GM08714 (cell line): ENCODE measurements around the gene NDST1.

Experiments used
- H3K4me3 ChIP-seq: fragments of 200-500 bp; sonication (Bioruptor generic); 2 replicates; pipeline ENCODE4 v1.5.1; 2014; ENCODE audit warnings: mild to moderate bottlenecking, low read length, inconsistent platforms
- ZNF274 ChIP-seq: IDR thresholded peaks from 2 replicates; pipeline ENCODE4 v1.6.1; 2012; ENCODE audit warnings: mild to moderate bottlenecking, low read depth, low read length

The NDST1 gene

DNA sequence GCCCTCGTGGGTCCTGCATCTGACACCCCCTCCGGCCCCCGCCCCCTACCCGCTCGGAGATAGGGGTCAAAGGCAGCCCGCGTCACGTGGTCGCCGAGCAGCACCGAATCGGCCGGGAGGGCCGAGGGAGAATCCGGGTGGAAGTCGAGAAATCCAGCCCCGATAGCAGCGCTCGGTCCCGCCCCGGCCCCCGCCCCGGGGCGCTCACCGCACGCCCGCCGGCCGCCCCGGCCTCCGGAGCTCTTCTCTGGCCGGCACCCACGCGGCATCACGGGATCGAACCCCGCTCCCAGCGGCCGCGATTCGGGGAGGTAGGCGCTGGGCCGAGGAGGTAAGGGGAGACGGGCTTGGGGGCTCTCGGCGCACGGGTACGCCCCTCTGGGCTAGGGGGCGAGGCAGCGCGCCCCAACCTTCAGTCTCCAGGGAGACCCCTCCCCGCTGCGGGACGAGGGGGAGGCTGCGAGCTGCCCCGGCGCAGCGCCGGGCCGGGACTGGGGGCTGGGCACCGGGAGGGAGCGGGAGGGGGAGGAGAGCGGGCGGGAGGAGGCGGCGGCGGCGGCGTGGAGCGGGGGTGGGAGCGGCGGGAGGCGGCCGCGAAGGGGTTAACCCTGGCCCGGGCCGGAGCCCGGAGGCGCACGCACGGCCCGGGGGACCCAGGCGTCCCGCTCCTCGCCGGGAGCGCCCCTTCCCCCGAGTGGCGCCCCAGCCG, 22.1 kb upstream of the NDST1 start:
- peak overlapping the region; percentile 72 for H3K4me3 ChIP-seq
- no peak for TF ChIP-seq ZNF274

DNA sequence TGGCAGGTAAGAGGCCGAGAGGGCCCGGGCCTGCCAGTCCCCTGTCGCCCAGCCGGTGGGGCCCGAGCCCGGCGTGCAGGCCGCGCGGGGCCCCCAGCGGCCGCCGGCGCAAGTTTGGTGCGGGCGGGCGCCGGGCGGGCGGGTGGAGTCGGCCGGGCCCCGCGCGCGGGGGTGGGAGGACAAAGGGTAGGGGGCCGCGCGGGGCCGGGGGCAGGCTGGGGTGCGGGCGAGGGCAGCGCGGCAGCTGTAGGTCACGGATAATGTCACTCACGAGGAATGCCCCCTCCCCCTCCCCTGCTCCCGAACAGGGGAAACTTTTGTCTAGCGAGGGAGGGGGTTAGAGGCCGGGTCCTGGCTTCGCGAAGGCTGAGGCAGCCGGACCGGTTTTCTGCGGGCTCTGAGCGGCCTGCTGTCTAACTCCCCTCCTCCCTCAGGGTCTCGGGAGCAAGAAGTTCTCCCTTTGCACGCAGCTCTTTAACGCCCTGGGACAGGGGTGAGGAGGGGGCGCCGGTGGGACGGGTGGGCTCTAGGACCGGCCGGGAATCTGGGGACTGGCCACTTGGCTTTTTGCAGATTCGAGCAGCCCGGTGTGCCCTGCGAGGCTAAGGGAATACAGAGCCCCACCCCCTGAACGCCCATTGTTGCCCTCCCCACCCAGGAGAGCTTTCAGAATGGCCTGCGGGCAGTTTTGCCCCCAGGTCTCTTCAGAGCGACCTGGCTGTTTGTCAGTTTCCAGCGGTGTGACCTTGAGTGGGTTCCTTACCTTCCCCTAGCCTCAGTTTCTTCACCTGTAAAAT, 21.3 kb upstream of the NDST1 start:
- peak overlapping the region; percentile 72 for H3K4me3 ChIP-seq
- no peak for TF ChIP-seq ZNF274

- no peak for TF ChIP-seq ZNF274
- H3K4me3 ChIP-seq, result peak overlapping the region; percentile 72; the same call in 1 of the 2 replicates
Observed at GRCh38 chr5:150487199-150488061, 20.5 kb upstream of the NDST1 start.

- no peak for TF ChIP-seq ZNF274
- no peak overlapping the region for H3K4me3 ChIP-seq
Observed at GRCh38 chr5:150488519-150489359, 19.2 kb upstream of the NDST1 start.

DNA sequence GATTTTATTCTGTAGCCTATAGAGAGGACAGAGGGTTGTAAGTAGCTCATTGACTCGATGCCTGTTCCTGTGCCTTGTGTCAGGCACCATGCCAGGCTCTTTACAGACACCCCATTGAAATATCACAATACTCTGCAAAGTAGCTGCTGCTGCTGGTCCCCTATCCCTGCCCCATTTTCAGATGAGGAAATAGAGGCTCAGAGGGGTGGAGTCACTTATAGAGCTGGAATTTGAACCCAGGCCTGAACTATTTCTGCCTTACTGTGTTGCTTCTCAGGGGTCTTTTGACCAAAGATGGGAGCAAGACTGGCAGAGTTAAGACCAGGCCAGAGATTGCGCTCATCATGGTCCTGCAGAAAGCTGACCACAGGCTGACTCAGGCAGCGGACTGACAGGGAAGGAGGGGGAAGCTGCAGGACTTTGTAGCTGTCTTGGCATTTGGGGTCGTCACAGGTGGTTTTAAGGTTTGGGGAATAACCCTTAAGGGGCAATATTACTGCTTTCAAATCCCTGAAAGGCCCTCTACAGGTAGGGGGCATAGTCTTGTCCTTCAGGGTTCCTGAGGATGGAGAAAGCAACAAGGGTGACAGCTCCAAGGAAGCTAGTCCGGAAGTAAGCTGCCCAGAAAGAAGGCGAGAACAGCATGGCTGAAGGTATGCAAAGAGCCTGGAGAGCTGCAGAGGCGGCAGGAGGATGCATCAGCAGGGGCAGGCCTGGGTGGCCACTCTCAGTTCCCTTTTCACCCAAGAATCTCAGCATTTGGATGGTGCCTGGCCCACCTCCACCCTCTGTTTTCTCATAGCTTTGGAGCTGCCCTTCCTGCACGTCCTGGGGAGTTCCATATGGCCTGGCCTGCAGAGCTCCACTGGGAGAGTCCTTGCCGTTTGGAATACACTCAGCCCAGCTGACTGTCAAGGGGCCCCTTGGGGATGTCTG, 18.3 kb upstream of the NDST1 start:
- TF ChIP-seq ZNF274, result no peak
- peak overlapping the region; percentile 10; the same call in 1 of the 2 replicates for H3K4me3 ChIP-seq

DNA sequence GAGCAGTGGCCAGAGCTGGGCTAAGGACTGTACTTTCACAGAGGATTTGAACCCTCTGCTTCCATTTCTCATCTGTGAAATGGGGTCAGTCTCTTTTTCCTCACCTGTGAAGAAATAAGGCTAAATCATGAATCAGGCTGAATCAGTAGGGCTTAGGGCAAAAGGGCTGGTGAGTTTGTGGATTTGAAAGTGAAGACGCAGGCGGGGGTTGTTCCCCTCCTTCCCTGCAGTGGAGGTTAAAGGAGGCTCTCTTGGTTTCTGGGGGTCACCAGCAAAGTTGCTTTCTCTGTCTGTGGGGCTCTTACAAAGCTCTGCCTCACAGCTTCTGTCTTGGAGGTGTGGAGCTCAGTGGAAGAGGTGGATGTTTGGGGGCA, 17.6 kb upstream of the NDST1 start:
- TF ChIP-seq ZNF274, result no peak
- H3K4me3 ChIP-seq, result peak overlapping the region; percentile 10; the same call in 1 of the 2 replicates

GRCh38 chr5:150490754-150491153, 17.2 kb upstream of the NDST1 start:
- H3K4me3 ChIP-seq, result no peak overlapping the region; the same call in 1 of the 2 replicates
- no peak for TF ChIP-seq ZNF274

GRCh38 chr5:150491876-150492275, 16.1 kb upstream of the NDST1 start:
- no peak for TF ChIP-seq ZNF274
- no peak overlapping the region for H3K4me3 ChIP-seq

GRCh38 chr5:150492621-150493020, 15.3 kb upstream of the NDST1 start:
- TF ChIP-seq ZNF274, result no peak
- H3K4me3 ChIP-seq, result no peak overlapping the region

DNA sequence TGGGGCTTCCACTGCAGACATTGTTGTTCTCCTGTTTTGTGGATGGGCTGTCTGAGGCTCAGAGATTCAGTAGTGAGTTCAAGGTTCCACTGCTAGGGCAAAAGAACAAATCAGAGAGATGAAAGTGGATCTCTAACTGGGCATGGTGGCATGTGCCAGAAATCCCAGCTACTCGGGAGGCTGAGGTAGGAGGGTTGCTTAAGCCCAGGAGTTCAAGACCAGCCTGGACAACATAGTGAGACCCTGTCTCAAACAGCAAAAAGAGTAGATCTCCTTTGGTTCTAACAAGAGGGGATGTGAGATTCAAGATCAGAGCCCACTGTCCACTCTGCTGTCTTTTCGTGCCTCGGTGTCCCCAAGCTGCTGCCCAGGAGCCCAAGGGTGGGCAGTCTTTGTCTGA, 11.8 kb upstream of the NDST1 start:
- no peak overlapping the region for H3K4me3 ChIP-seq
- no peak for TF ChIP-seq ZNF274

DNA sequence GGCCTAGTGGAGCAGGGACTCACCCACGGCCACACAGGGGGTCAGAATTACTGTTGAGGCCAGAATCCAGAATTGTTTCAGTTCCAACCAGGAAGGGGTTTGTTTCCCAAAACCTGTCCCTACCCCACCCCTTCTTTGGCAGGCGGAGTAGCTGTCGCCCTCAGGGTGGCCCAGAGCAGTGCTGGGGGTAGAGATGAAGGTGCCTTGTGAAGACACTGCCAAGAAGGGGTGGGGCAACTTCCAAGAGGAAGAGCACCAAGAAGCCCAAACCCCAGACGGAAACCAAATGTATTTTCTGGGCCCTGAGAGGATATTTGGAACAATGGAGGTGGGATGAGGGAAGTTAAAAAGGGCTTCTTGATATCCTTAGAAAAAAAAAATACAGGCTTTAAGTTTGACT, 11.4 kb upstream of the NDST1 start:
- no peak for TF ChIP-seq ZNF274

DNA sequence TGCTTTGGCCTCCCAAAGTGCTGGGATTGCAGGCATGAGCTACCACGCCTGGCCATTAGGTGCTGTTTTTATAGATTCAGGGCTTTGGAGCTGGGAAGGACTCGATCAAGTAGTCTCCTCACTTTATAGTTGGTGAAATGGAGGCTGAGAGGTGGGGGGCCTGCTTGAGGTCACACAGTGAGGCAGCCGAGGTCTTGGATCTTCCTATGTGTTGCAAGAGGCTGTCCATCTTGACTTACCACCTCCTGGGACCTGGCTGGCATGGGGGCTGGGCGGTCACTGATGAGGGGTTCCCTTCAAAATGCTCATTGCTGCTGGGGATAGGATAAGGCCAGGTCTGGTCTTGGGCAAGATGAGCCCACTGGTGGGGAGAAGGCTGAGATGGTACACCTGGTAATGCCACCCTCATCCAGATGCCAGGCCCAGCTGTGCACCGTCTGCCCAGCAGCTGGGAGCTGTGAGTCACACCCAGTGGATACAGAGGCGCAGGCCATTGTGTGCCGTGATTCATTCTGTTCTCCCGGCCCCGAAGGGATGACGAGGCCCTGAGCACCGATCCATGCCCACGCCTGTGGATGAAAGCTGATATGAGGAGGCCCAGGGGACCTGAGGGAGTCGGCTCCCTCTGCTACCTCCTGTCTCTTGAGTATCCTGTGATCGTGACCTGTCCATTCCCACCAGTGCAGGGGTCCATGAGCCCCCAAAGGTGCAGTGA, 10.5 kb upstream of the NDST1 start:
- no peak for TF ChIP-seq ZNF274

More for the DNA sequence above, 11.4 kb upstream of the NDST1 start:
- H3K4me3 ChIP-seq, result no peak overlapping the region

More for the DNA sequence above, 10.5 kb upstream of the NDST1 start:
- no peak overlapping the region for H3K4me3 ChIP-seq
